ENCODE results near the gene AHNAK.
A peak's percentile ranks its signal among the peaks of the same experiment; 100 is the strongest.
"Not testable (repeated sequence)": the region's sequence is repeated elsewhere in the genome, so short reads cannot be mapped to it uniquely, and the experiment has no call there.

Gene AHNAK

GRCh38 chr11:62552485-62553079, 6.0 kb upstream of the AHNAK start:
- no peak for DNase-seq

- DNase-seq, result not testable (repeated sequence)
Measured at GRCh38 chr11:62550478-62550877, 3.9 kb upstream of the AHNAK start.

DNA sequence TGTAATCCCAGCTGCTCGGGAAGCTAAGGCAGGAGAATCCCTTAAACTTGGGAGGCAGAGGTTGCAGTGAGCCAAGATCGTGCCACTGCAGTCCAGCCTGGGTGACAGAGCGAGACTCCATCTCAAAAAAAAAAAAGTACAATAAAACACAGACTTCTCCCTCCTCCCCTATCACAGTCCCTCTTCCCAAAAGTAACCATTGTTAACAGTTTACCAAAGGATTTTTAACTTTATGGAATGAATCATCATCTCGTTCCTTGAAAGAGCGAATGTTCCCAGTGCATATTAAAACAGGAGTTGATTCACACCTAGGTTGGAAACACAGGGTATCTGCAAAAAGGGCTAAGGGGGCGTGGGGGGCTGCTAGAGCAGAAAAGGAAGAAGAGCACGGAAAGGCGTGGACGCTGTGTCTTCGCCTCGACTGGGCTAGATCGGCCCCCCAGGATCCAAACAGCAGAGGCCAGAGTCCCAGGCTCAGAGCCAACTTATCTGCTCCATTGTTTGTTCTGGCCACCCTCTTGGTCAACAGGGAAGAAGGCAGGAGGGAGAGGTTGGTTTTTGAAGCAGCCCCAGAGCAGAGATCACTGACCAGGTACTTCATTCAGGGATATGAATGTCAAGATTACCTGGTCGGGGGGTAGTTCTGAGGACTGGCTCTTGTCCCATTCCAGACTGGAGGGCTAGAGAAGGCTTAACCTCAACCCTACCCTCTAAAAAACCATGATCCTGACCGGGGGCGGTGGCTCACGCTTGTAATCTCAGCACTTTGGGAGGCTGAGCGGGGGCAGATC, 2.1 kb upstream of the AHNAK start:
- DNase-seq, result no peak

- no peak for DNase-seq
Measured at GRCh38 chr11:62547691-62548281, 1.2 kb upstream of the AHNAK start.

DNA sequence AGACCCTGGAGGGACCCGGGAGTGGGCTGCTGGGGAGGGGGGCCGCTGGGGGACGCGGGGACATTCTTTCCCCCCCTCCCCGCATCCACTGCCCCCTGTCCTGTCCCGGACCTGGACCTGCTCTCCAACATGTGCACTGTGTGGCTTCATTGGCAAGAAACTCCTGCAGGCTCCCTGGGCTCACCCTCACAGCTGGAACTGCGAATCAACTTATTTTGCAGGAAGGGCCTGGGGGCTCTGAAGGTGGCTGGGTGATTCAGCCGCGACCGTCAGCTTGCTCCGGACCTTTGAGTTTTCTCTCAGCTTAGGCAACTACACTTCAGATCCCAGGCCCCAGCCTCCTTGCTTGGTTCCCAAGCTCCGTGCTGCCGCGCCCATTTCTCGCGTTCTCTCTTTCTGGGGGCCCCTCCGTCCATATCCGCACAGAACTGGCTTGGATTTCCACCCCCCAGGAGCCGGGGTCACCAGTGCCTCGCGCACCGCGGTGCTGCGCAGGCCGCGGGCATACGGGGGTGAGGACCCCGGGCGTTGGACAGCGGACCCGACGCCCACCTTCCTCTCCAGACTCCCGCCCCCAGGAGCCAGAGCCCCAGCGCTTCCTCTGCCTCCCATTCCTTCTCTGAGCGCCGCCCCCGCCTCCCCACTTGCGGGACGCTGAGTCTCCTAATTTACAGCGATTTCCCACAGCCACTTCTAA, 471 bp upstream of the AHNAK start:
- no peak for DNase-seq

GRCh38 chr11:62545437-62546243, 966 bp downstream of the AHNAK start:
- no peak for DNase-seq

GRCh38 chr11:62544581-62545436, 1.8 kb downstream of the AHNAK start:
- DNase-seq, result no peak

- no peak for DNase-seq
Measured at GRCh38 chr11:62543680-62544444, 2.7 kb downstream of the AHNAK start.

DNA sequence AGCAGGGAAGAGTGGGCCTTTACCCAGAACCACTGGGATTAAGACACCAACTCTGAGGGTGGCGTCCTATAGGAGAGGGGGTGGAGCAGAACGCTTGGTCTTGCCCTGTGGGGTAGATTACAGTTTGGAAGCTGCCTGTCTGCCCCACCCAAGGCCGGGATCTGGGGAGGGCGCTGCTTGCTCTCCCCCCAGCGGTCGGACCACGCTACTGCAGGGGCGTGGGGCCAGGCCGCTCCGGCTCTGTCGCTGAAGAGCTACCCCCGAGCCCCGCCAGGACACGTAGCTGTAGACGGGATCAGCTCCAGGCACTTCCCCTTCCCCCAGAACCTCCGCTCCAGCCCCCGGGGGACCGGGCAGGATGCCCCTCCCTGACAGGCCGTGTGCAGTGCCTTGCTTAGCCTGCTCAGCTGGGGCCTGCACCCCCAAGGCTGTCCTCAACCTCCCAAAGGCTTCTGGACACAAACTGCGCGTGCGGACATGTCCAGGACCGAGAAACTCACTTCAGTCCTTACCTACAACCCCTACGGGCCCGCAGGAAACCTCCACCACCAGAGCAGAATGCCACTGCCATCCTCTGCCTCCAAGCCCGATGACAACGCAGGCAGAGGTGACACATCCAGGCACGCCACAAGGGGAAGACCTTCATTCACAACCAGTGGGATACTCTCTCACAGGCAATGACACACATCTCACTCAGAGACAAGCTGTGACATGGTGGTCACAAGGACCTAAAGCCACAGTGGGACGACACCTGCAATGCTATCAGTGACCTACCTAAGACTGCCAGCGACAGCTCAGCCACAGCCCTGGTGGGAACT, 3.6 kb downstream of the AHNAK start:
- peak in 1 of 2 experiments; percentile 15 for DNase-seq

DNA sequence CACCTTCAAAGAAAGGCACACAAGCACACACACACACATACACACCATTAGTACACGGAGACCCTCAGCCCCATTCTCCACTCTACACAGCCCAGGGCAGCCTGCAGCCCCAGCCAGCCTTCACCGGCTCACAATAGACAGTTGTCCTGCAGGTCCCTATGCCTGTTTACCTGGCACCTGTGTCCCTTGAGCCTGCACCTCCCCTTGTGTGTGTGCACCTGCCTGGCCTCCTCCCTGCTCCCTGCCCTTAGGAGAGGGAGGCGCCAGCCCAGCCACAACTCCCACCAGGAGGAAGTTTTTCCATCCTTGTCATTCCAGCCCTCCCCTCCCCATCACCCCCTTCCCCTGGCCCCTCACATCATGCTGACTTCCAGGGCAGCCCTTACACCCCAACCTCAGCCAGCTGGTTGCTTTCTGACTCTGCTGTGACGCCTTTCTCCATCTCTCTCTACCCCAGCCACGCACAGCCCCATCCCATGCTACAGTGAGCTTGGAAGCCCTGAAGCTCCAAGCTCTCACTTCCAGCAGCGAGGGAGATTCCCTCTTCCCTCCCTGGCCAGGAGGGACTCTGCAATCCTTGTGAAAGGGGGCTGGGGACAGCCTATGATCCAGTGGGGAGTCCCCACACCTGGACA, 4.4 kb downstream of the AHNAK start:
- no peak for DNase-seq

GRCh38 chr11:62540804-62541701, 5.6 kb downstream of the AHNAK start:
- no peak for DNase-seq

DNA sequence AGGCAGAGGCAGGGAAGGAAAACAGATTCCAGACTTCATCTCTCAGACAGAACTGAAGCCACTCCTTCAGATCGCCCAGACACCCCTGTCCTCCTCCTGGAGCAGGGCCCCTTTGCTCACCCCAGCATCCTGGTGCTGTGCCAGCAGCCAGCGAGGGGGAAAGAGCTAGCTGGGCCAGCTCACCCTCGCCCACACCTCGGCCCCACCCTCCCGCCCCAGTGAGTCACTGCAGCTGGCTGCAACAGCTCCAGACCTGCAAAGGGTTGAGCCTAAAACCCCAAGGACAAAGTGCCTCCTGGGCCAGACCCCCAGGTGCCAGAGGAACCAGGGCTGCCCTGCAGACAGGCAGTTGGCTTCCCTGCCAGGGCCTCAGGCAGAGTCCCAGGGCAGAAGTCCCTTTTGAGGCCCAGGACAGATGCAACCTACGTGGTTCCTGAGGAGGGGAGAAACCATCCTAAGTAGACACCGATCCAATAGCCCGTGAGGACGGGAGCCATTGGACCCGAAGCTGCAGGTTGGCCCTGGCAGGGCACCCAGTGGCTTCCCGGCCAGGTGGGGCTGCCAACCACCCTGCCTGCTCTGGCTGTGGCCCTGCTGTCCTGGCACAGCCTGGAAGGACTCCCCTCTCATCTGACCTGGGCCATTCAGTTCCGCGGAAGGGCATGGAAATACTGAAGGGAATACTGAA, 7.2 kb downstream of the AHNAK start:
- DNase-seq, result no peak

GRCh38 chr11:62538470-62539237, 8.0 kb downstream of the AHNAK start:
- DNase-seq, result no peak

- no peak for DNase-seq
Measured at GRCh38 chr11:62536301-62536957, 10.2 kb downstream of the AHNAK start.

DNA sequence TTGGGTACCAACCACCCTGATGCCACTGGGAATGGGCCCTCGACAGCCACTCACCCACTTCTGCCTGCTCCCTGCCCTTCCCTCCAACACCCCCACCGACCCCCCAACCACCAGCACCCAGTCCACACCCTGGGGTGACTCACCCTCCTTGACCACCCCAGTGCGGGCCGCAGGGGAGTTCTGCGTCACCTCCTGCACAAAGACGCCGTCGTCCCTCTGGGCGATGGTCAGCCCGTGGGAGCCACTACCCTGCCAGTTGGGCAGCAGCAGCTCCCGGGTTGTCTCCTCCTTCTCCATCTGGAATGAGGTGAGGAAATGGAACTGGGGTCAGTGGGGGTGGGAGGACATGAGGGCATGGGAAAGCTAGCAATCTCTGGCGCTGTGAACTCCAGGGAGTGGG, 10.8 kb downstream of the AHNAK start:
- DNase-seq, result no peak

DNA sequence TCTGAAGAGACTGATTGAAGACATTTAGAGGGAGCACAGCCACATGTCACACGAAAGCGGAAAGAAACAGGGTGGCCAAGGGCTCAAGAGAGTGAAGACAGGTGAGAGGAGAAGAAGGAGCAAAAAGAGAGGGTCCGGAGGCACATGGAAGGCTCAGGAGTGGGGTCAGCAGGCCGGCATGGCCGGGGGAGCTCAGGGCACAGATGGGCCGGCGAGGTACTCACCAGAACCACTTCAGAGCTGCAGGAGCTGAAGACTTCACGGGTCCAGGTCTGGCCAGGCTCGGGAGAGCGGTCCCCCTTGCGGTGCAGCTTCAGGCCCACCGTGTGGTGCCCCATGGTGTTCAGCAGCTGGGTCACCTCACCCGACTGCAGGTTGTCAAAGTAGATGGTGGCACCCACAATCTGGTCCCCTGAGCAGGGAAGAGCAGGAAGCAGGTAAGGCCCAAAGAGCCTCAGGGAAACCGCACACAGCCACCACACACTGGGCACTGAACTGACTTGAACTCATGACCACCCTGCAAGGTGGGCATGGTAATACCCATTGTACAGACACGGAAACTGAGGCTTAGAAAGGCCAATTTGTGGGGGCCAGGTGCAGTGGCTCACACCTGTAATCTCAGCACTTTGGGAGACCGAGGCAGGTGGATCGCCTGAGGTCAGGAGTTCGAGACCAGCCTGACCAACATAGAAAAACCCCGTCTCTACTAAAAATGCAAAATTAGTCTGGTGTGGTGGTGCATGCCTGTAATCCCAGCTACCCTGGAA, 11.6 kb downstream of the AHNAK start:
- DNase-seq, result no peak

All from NCI-H1930 (cell line).